ENCODE data around the gene ASIC1.
A peak's percentile ranks its signal among the peaks of the same experiment; 100 is the strongest.
"Not testable (repeated sequence)": the region's sequence is repeated elsewhere in the genome, so short reads cannot be mapped to it uniquely, and the experiment has no call there.

ASIC1 gene

GRCh38 chr12:50026691-50027090, 30.7 kb upstream of the ASIC1 start:
- TF ChIP-seq, protein P1, sequence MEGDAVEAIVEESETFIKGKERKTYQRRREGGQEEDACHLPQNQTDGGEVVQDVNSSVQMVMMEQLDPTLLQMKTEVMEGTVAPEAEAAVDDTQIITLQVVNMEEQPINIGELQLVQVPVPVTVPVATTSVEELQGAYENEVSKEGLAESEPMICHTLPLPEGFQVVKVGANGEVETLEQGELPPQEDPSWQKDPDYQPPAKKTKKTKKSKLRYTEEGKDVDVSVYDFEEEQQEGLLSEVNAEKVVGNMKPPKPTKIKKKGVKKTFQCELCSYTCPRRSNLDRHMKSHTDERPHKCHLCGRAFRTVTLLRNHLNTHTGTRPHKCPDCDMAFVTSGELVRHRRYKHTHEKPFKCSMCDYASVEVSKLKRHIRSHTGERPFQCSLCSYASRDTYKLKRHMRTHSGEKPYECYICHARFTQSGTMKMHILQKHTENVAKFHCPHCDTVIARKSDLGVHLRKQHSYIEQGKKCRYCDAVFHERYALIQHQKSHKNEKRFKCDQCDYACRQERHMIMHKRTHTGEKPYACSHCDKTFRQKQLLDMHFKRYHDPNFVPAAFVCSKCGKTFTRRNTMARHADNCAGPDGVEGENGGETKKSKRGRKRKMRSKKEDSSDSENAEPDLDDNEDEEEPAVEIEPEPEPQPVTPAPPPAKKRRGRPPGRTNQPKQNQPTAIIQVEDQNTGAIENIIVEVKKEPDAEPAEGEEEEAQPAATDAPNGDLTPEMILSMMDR (IDR thresholded peaks at IDR 0.05; ENCODE audit: borderline replicate concordance, insufficient read depth, low read depth, low read length): no peak

GRCh38 chr12:50030449-50030848, 26.9 kb upstream of the ASIC1 start:
- H3K4me3 ChIP-seq (ENCODE audit: low read depth, low read length): not testable (repeated sequence)

More at GRCh38 chr12:50026691-50027090, 30.7 kb upstream of the ASIC1 start:
- H3K4me3 ChIP-seq (ENCODE audit: low read depth, low read length): no peak overlapping the region

DNA sequence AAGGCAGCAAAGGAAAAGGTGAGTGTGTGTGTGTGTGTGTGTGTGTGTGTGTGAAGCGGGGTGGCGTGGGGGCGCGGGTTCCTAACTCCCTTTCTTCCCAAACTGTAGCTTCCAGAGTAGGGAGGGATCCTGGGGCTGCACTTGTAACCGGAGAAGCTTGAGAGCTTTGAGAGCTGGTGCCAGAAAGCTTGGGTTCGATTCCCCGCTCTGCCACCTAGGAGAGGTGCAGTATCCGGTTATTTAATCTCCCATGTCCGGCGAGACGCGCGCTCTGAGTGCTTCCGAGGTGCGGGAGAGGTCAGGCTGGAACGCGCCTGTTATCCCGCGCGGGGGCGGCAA, 24.9 kb upstream of the ASIC1 start:
- no peak overlapping the region for H3K4me3 ChIP-seq (ENCODE audit: low read depth, low read length)
- TF ChIP-seq, protein P1 (IDR thresholded peaks at IDR 0.05; ENCODE audit: borderline replicate concordance, insufficient read depth, low read depth, low read length): no peak

DNA sequence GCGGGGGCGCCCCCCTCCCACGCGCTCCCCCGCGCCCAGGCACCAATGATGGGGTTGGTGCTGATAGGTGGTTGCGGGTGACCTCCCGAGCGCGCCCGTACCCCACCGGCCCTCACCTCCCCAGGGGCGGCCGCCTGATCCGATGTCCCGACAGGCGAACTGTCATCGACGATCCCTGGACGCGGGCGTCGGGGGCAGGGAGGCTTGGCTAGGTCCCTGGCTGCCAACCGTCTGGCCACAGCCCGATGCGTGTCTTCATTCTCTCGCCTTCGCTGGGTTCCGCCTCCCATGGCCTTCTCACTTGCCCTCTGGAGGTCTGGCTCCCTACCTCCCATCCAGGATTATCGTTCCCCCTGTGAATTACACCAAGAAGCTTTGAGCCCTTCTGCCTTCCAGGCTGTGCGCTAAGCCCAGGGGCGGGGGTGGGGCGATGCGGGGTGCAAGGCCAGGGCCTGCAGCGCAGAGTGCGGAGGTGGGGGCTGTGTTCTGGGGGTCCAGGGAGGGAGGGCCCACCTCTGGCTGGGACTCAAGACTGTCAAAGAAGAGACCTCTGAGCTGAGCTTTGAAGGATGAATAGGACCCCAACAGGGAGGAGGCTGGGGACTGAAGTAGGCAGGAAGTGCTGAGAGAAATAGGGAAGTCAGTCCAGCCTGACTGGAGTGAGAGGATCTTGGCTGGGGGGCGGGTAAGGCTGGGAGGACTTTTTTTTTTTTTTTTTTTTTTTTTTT, 24.4 kb upstream of the ASIC1 start:
- TF ChIP-seq, protein P1 (IDR thresholded peaks at IDR 0.05; ENCODE audit: borderline replicate concordance, insufficient read depth, low read depth, low read length): no peak
- H3K4me3 ChIP-seq (ENCODE audit: low read depth, low read length): no peak overlapping the region

- TF ChIP-seq, protein P1 (IDR thresholded peaks at IDR 0.05; ENCODE audit: borderline replicate concordance, insufficient read depth, low read depth, low read length): no peak
- H3K4me3 ChIP-seq (ENCODE audit: low read depth, low read length): no peak overlapping the region
Observed at GRCh38 chr12:50038336-50038735, 19.1 kb upstream of the ASIC1 start.

- H3K4me3 ChIP-seq (ENCODE audit: low read depth, low read length): no peak overlapping the region
- TF ChIP-seq, protein P1 (IDR thresholded peaks at IDR 0.05; ENCODE audit: borderline replicate concordance, insufficient read depth, low read depth, low read length): peak; percentile 90
Observed at GRCh38 chr12:50039151-50039835, 18.1 kb upstream of the ASIC1 start.

- TF ChIP-seq, protein P1 (IDR thresholded peaks at IDR 0.05; ENCODE audit: borderline replicate concordance, insufficient read depth, low read depth, low read length): no peak
Observed at GRCh38 chr12:50040657-50041056, 16.7 kb upstream of the ASIC1 start.

More at GRCh38 chr12:50040657-50041056, 16.7 kb upstream of the ASIC1 start:
- no peak overlapping the region for H3K4me3 ChIP-seq (ENCODE audit: low read depth, low read length)

Data from GM12875 (cell line).